Aortic smooth muscle cell (primary cell): ENCODE data around the gene TTK. TPM values are rescaled to one million over a fixed set of nuclear protein-coding genes. Genes with fewer than 3 reads are reported as not detected.

Experiments
- total RNA-seq: library from RNA; depleted of rRNA; stranded (reverse); fragments of >200 nt; gene quantifications from 2 replicates; pipeline ENCODE4 v1.2.3, GENCODE V29; 2014

Gene TTK
- 11.7 and 16.9 TPM in 2 replicates for total RNA-seq

DNA sequence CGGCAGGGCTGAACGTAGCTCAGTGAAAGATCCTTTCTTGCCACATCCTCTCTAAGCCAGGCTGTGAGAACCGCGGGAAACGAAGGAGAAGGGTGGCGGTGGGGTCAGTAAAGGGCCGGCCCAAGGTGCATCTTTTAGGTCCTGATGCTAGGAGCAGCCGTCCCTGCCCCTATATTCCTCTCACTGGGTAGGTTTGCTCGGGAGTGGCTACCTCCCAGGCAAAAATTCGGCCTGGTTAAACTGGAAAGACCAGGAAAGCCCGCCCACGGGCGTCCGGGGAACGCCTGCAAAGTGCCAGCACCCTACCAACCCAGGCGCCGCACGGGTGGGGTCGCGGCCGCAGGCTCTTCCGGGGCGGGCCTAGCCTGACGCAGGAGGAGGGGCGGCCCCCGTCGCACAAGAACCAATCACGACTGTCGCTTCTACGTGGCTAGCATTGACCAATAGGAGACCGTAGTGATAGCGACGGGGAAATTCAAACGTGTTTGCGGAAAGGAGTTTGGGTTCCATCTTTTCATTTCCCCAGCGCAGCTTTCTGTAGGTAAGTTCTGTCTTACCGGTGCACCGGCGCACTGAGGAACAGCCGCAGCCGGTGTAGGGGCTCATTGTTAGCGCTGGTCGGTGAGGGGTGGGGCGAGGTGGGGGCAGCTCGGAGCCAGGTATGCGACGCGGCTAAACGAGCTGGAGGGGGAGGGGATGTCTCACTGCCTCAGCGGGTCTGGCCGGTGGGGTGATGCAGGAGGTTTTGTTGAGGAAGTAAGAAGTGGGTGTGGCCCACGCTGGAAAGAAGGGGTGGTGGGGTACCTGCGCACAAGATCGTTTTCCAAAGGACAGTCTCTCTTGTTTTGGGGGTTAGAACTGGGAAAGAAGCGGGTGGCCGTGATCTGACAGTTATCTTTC lies at the start of gene TTK:
TTK (plus strand) TSS at position 477 of the 900 bp plus-strand sequence. CDS start 1,195 bp downstream, outside the sequence.

Other genes starting within 250 kb of the TTK start
- gene ELOVL4, start 57.1 kb upstream of the TTK start, total RNA-seq, result 2.8 and 3.3 TPM in 2 replicates
- gene BCKDHB, start 102.0 kb downstream of the TTK start, total RNA-seq, result 9.0 and 9.3 TPM in 2 replicates